HG03039 (cell line): Measurements from ENCODE around the gene ELL.

Experiments used
- ATAC-seq: cut with Tn5 transposase; IDR thresholded peaks from one replicate; pipeline ENCODE4 v1.9.1; 2021; ENCODE audit warnings: mild to moderate bottlenecking, moderate library complexity; ENCODE audit not compliant: unreplicated experiment

Gene ELL

GRCh38 chr19:18425515-18426415, 96.1 kb downstream of the ELL start:
- no peak for ATAC-seq

DNA sequence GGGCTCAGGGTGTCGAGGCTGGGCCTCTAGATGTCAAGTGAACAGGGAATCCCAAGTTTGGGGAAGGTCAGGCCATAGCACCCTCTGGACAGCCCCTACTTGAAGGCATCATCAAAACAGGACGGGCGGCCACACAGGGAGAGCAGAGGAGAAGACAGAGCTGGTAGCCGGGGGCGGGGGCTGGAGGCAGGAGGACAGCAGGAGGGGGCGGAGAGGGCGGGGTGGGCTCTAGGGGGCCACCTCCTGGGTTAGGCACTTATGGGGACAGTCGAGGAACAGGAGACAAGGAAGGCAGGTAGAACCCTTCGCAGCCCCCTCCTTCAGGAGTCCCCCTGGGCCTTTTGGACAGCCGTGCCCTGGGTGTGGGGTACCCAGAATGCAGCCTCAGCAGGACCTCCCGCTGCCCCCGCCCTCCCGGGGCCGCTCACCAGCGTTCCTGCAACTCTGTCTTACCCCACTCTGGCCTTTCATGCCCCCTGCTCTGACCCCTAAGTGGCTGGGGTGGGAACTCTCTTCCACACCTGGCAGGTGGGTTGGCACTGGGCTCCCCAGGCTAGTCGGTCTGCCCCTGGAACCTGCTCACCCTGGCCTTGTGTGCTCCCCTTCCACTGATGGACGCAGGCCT, 96.9 kb downstream of the ELL start:
- no peak for ATAC-seq

GRCh38 chr19:18424122-18424889, 97.6 kb downstream of the ELL start:
- ATAC-seq, result no peak

GRCh38 chr19:18423258-18424020, 98.4 kb downstream of the ELL start:
- no peak for ATAC-seq

GRCh38 chr19:18422530-18423191, 99.2 kb downstream of the ELL start:
- no peak for ATAC-seq

DNA sequence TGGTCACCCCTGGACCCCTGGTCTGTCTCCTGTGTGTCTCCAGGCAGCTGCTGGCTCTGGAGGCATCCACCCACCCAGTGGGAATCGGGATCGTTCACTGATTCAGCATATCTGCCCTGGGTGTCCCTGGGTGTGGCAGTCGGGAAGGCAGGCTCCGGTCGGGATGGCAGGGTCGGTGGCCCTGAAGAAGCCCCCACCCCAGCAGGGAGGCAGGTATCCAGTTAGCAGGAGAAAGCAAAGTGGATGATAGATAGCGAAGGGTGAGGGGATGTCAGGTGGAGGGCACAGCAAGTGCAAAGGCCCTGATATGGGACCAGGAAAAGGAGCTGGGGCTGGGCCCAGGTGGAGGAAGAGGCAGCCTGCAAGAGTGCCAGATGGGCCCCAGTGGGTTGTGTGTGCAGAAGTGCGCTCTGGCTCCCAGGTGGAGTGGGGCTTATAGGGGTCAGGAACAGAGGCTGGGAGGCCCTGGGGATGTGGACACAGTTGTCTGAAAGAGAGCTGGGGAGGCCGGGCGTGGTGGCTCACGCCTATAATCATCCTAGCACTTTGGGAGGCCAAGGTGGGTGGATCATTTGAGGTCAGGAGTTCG, 100.4 kb downstream of the ELL start:
- no peak for ATAC-seq

DNA sequence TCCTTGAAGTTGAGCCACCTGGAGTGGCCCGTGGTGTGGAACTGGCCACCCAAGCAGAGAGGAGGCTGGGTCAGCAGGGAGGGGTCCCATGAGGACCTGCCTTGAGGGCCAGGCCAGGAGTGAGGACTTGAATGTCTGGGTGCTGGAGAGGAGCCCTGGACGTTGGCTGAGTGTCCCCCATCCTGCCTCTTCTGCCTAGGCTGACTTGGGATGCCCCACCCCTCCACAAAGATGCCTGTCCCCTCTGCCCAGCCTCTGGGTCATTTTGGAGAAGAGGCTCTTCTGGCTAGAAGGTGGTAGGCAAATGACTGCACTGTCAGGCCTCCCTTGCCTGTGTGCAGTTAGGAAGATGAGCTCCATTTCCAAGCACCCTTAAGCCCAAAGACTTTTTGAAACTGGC, 100.9 kb downstream of the ELL start:
- ATAC-seq, result no peak

DNA sequence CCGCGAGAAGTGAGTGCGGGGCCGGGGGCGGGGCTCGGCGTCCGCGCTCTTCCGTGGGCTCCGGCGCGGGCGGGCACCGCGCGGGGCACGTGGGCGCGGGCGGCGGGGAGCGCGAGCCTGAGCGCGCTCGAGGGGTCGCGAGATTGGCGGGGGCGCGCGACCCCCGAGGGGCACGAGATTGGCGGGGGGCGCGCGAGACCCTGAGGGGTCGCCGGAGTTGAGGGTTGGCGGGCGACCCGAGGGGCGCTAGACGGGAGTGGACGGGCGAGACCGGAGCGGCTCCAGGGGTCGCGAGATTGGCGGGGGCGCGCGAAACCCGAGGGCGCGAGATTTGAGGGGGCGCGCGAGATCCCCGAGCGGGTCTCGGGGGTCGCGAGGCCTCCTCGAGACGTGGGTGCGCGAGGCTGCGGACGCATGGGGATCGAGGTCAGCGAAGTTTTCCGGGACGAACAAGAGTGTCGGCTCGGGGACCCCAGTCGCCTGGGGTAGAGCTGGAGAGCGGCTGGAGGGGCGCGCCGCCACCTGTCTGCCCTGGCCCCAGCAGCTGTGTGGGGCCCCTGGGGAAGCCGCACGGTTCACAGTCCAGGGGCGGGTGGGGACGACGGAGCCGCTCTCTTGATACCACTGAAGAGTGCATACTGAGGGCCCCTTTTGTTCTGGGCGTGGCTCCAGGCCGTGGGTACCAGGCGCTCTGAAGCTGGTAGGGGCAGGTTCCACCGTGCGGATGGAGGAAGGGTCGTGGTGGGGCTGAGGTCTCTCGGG, 102.0 kb downstream of the ELL start:
- ATAC-seq, result peak; percentile 9

DNA sequence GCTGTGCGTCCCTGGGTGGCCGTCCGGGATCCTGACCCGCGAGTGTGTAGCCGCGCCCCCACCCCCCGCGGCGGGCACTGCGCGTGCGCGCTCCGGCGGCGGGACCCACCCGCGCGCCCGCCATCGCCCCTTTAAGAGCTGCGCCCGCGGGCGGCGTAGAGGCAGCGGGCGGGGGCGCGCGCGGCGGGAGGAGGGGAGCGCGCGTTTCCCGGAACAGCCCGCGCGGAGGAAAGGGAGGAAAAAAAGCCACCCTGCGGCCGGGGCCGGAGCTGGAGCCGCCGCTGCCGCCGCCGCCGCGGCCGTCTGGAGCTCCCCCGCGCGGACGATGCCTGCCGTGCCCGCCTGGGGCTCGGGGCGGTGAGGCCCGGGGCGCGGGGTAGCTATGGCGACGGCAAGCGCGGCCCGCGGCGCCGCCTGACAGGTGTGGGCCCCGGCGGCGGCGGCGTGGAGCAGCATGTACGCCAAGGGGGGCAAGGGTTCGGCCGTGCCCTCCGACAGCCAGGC, 102.6 kb downstream of the ELL start, which contains the start of gene SSBP4:
Gene SSBP4, plus strand, starts transcription at position 204 of the 504 bp plus-strand sequence. Its CDS starts 251 bp downstream, at position 455.
- ATAC-seq, result peak; percentile 44

GRCh38 chr19:18418483-18419194, 103.2 kb downstream of the ELL start:
- ATAC-seq, result no peak

- ATAC-seq, result no peak
These were observed 103.8 kb downstream of the ELL start for GRCh38 chr19:18418029-18418482.

DNA sequence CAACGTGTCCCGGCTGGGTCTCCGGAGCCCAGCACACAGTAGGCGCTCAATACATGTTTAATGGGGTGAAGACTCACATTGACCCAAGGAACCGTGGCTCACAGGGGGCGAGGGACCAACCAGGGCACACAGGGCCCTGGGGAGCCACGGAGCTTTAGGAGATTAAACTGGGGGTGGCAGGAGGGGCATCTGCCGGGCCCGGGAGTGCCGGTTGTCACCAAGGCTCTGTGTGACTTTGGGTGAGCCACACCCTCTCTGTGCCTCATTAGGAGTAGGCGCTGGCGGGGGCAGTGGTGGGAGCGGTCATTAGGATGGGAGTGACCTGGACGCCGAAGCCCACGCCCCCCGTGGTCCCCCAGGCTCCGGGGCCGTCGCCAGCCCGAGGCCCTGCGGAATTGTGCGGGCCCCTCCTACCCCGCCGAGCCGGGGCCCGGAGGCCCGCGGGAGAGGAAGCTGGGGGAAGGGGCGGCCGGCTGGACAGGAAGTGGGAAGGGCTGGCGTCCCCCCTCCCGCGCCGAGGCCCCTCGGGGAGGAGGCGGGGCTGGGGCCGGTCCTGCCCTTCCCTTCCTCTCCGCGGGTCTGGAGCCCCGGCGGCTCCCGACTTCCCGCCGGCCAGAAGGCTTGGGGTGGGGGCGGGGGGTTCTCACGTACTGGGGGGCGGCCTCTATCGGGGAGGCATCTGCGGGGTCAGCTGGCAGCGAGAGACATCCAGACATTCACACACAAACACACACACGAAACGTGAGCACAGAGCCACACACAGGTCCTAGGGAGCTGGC, 104.4 kb downstream of the ELL start:
- no peak for ATAC-seq

- no peak for ATAC-seq
These were observed 105.1 kb downstream of the ELL start for GRCh38 chr19:18416778-18417249.

GRCh38 chr19:18415178-18415867, 106.5 kb downstream of the ELL start:
- no peak for ATAC-seq

DNA sequence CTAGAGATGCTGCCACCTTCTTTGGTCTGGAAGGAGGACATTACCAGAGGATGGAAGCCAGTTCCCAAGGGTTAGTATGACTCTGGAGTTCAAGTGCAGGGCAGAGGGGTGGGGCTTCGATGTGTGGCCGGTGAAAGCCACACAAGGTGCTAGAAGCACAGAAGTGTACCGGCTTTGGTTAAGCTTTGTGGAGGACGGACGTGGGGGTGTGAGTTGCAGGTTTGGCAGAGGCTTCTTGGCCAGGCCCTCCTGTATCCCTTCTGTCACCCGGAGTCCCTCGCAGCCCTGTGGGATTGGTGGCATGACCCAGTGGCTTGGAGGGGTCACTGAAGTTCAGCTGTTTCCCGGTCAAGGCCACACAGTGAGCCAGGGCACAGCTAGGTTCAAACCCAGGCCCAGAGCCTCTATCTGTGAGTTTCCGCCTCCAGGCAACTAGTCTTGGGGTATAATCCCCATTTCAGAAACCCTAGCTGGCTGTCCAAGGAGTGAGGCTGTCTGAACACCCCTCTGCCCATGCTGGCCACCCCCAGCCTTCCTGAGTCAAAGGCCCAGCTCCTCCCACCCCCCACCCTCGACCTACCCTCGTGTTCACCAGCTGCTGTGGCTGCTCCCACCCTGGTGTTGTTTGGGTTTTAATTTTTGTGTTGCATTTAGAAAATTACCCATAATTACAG, 107.2 kb downstream of the ELL start:
- ATAC-seq, result no peak

DNA sequence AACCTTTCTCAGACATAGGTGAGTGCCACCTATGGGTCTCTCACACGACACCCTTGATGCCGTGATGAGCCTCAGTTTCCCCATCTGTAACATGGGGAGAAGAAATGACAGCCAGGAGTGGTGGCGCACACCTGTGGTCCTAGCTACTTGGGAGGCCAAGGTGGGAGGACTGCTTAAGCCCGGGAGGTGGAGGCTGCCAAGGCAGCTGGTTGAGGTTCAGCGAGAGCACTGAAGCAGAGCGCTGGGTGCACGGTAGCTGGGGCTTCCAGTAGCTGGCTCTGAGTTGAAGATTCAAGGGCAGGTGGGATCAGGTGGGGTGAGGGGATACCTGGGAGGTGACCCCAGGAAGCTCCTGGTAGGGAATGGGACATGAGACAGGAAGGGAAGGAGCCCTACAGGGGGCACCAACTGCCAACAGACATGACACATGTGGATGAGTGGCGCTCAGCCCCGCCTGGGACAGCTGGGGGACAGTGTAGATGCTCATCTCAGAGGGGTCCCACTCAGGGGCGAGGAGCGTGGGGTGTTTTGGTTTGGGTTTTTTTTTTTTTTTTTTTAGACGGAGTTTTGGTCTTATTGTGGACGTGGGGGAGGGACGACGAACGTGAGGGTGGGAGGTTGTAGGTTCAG, 109.1 kb downstream of the ELL start:
- ATAC-seq, result no peak
